ENCODE results near the gene SNX6.

- TF ChIP-seq, protein P1, sequence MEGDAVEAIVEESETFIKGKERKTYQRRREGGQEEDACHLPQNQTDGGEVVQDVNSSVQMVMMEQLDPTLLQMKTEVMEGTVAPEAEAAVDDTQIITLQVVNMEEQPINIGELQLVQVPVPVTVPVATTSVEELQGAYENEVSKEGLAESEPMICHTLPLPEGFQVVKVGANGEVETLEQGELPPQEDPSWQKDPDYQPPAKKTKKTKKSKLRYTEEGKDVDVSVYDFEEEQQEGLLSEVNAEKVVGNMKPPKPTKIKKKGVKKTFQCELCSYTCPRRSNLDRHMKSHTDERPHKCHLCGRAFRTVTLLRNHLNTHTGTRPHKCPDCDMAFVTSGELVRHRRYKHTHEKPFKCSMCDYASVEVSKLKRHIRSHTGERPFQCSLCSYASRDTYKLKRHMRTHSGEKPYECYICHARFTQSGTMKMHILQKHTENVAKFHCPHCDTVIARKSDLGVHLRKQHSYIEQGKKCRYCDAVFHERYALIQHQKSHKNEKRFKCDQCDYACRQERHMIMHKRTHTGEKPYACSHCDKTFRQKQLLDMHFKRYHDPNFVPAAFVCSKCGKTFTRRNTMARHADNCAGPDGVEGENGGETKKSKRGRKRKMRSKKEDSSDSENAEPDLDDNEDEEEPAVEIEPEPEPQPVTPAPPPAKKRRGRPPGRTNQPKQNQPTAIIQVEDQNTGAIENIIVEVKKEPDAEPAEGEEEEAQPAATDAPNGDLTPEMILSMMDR (IDR thresholded peaks at IDR 0.05; ENCODE audit: low read length), result no peak
- no peak for TF ChIP-seq EZH2 (IDR thresholded peaks at IDR 0.05; ENCODE audit: borderline replicate concordance, low read length)
Measured at GRCh38 chr14:34646570-34647255, 16.8 kb upstream of the SNX6 start.

Data from OCI-LY1 (cell line).